IPS-20b (cell line): Measurements from ENCODE around the gene DGKK.

Source experiments
- H3K27ac ChIP-seq: one replicate; pipeline ENCODE4 v1.5.1; 2013; ENCODE audit warnings: low read length
- H3K27me3 ChIP-seq: 2 replicates; pipeline ENCODE4 v1.6.1; 2013; ENCODE audit warnings: mild to moderate bottlenecking, low read length, inconsistent platforms; ENCODE audit not compliant: insufficient read depth
- H3K36me3 ChIP-seq: 2 replicates; pipeline ENCODE4 v1.6.1; 2013; ENCODE audit warnings: low read depth, mild to moderate bottlenecking, inconsistent platforms, low read length, moderate library complexity; ENCODE audit not compliant: insufficient read depth
- H3K4me1 ChIP-seq: 2 replicates; pipeline ENCODE4 v1.6.1; 2013; ENCODE audit warnings: mild to moderate bottlenecking, control low read depth, inconsistent platforms, low read length, moderate library complexity; ENCODE audit not compliant: insufficient read depth
- H3K4me3 ChIP-seq: 2 replicates; pipeline ENCODE4 v1.5.1; 2013; ENCODE audit warnings: mild to moderate bottlenecking, low read length, inconsistent platforms
- H3K9ac ChIP-seq: 2 replicates; pipeline ENCODE4 v1.6.1; 2013; ENCODE audit warnings: low read depth, mild to moderate bottlenecking, inconsistent platforms, low read length, moderate library complexity
- H3K9me3 ChIP-seq: 2 replicates; pipeline ENCODE4 v1.6.1; 2013; ENCODE audit warnings: mild to moderate bottlenecking, low read depth, low read length, inconsistent platforms; ENCODE audit not compliant: insufficient read depth

The DGKK gene

GRCh38 chrX:50459615-50460014 lies 11.0 kb downstream of the DGKK start:
- Histone ChIP-seq H3K27ac (no peak overlapping the region), H3K36me3 (no peaks in the 10 kb centered on the region), H3K4me1 (peaks cover 33% of the 10 kb centered on the region; the same call in 1 of the 2 replicates), H3K27me3 (no peaks in the 10 kb centered on the region), H3K4me3 (no peak overlapping the region), H3K9me3 (no peaks in the 10 kb centered on the region), H3K9ac (no peak overlapping the region)

GRCh38 chrX:50458483-50458882 lies 12.1 kb downstream of the DGKK start:
- H3K36me3 ChIP-seq: no peaks in the 10 kb centered on the region
- H3K9me3 ChIP-seq: no peaks in the 10 kb centered on the region
- peaks cover 33% of the 10 kb centered on the region; the same call in 1 of the 2 replicates for H3K4me1 ChIP-seq
- H3K4me3 ChIP-seq: no peak overlapping the region
- H3K27ac ChIP-seq: no peak overlapping the region
- no peaks in the 10 kb centered on the region for H3K27me3 ChIP-seq
- no peak overlapping the region for H3K9ac ChIP-seq

GRCh38 chrX:50456712-50457484 lies 13.7 kb downstream of the DGKK start:
- no peaks in the 10 kb centered on the region for H3K27me3 ChIP-seq
- no peaks in the 10 kb centered on the region for H3K9me3 ChIP-seq
- peaks cover 26% of the 10 kb centered on the region; the same call in 1 of the 2 replicates for H3K4me1 ChIP-seq
- no peak overlapping the region for H3K9ac ChIP-seq
- no peak overlapping the region for H3K27ac ChIP-seq
- no peak overlapping the region for H3K4me3 ChIP-seq
- H3K36me3 ChIP-seq: no peaks in the 10 kb centered on the region

GRCh38 chrX:50452782-50453181 lies 17.8 kb downstream of the DGKK start:
- Histone ChIP-seq H3K4me3 (no peak overlapping the region), H3K27me3 (no peaks in the 10 kb centered on the region), H3K9ac (no peak overlapping the region), H3K36me3 (no peaks in the 10 kb centered on the region), H3K4me1 (no peaks in the 10 kb centered on the region; the same call in 1 of the 2 replicates), H3K9me3 (no peaks in the 10 kb centered on the region), H3K27ac (no peak overlapping the region)

GRCh38 chrX:50450324-50450723 lies 20.3 kb downstream of the DGKK start:
- no peak overlapping the region for H3K4me3 ChIP-seq
- H3K36me3 ChIP-seq: no peaks in the 10 kb centered on the region
- no peak overlapping the region for H3K9ac ChIP-seq
- no peaks in the 10 kb centered on the region for H3K9me3 ChIP-seq
- no peak overlapping the region for H3K27ac ChIP-seq
- H3K4me1 ChIP-seq: no peaks in the 10 kb centered on the region
- H3K27me3 ChIP-seq: no peaks in the 10 kb centered on the region

- Histone ChIP-seq H3K36me3 (no peaks in the 10 kb centered on the region), H3K4me1 (no peaks in the 10 kb centered on the region), H3K27ac (no peak overlapping the region), H3K9me3 (no peaks in the 10 kb centered on the region), H3K4me3 (no peak overlapping the region), H3K27me3 (no peaks in the 10 kb centered on the region), H3K9ac (no peak overlapping the region)
Measured at GRCh38 chrX:50448565-50448964, 22.1 kb downstream of the DGKK start.

GRCh38 chrX:50447535-50447934 lies 23.1 kb downstream of the DGKK start:
- no peak overlapping the region for H3K4me3 ChIP-seq
- no peaks in the 10 kb centered on the region for H3K9me3 ChIP-seq
- H3K27me3 ChIP-seq: no peaks in the 10 kb centered on the region
- H3K27ac ChIP-seq: no peak overlapping the region
- no peaks in the 10 kb centered on the region for H3K36me3 ChIP-seq
- no peak overlapping the region for H3K9ac ChIP-seq
- no peaks in the 10 kb centered on the region for H3K4me1 ChIP-seq

- Histone ChIP-seq H3K4me1 (no peaks in the 10 kb centered on the region), H3K4me3 (no peak overlapping the region), H3K9me3 (no peaks in the 10 kb centered on the region), H3K9ac (no peak overlapping the region), H3K27me3 (no peaks in the 10 kb centered on the region), H3K27ac (no peak overlapping the region), H3K36me3 (no peaks in the 10 kb centered on the region)
Measured at GRCh38 chrX:50442426-50443116, 28.1 kb downstream of the DGKK start.

- Histone ChIP-seq H3K9me3 (no peaks in the 10 kb centered on the region), H3K9ac (no peak overlapping the region), H3K27ac (no peak overlapping the region), H3K36me3 (no peaks in the 10 kb centered on the region), H3K27me3 (no peaks in the 10 kb centered on the region), H3K4me3 (no peak overlapping the region), H3K4me1 (peaks cover 20% of the 10 kb centered on the region)
Measured at GRCh38 chrX:50436797-50437196, 33.8 kb downstream of the DGKK start.

GRCh38 chrX:50432829-50433289 lies 37.8 kb downstream of the DGKK start:
- H3K9me3 ChIP-seq: no peaks in the 10 kb centered on the region
- peaks cover 31% of the 10 kb centered on the region for H3K4me1 ChIP-seq
- H3K4me3 ChIP-seq: no peak overlapping the region
- no peaks in the 10 kb centered on the region for H3K36me3 ChIP-seq
- no peak overlapping the region; the same call in 1 of the 2 replicates for H3K9ac ChIP-seq
- no peaks in the 10 kb centered on the region for H3K27me3 ChIP-seq
- H3K27ac ChIP-seq: no peak overlapping the region

- no peaks in the 10 kb centered on the region for H3K36me3 ChIP-seq
- H3K4me3 ChIP-seq: no peak overlapping the region
- H3K9me3 ChIP-seq: no peaks in the 10 kb centered on the region
- peaks cover 31% of the 10 kb centered on the region for H3K4me1 ChIP-seq
- H3K27me3 ChIP-seq: no peaks in the 10 kb centered on the region
- H3K27ac ChIP-seq: no peak overlapping the region
- H3K9ac ChIP-seq: no peak overlapping the region
Measured at GRCh38 chrX:50431623-50432022, 39.0 kb downstream of the DGKK start.
